SK-N-SH (cell line): ENCODE measurements around the gene C2orf74. TPM values are rescaled to one million over a fixed set of nuclear protein-coding genes. Genes with fewer than 3 reads are reported as not detected.
"Not testable (repeated sequence)": the region's sequence is repeated elsewhere in the genome, so short reads cannot be mapped to it uniquely, and the experiment has no call there.

ENCODE experiments used
- CTCF ChIA-PET: fragments of 300-600, 350-600 bp; formaldehyde crosslinking; extraction: SDS; loops from one replicate; lab custom pipeline; 2021; lab: Yijun Ruan, JAX
- POLR2A ChIA-PET: fragments of 350-600 bp; sonication (Branson Sonifier 250); formaldehyde crosslinking; extraction: SDS; loops from one replicate; lab custom pipeline; 2020; ENCODE audit warnings: antibody characterized with exemption, inconsistent platforms; lab: Yijun Ruan, JAX
- DNase-seq: peaks from one replicate; pipeline ENCODE4 v3.0.0; 2012
- H2AFZ ChIP-seq: fragments of 200-600 bp; sonication (generic); 2 replicates; pipeline ENCODE4 v1.8.1; 2016; ENCODE audit warnings: antibody characterized with exemption, mild to moderate bottlenecking, low read depth
- H3F3A ChIP-seq: fragments of 200-600 bp; sonication (generic); replicated peaks from 2 replicates; pipeline ENCODE3; 2016; ENCODE audit warnings: antibody characterized with exemption, mild to moderate bottlenecking; ENCODE audit not compliant: insufficient read depth
- H3K27ac ChIP-seq, 2 experiments: fragments of 200-500 bp in 1 of 2; fragments of 200-600 bp in 1 of 2; sonication (Bioruptor generic) in 1 of 2; sonication (generic), shearing (Covaris generic) in 1 of 2; 2 replicates each; pipeline versions ENCODE4 v1.5.1 to v1.6.1; 2014 to 2016; ENCODE audit warnings: low read depth in 2 of 2, inconsistent platforms in 1 of 2, low read length in 1 of 2, mild to moderate bottlenecking in 1 of 2, mixed read lengths in 1 of 2
- H3K27me3 ChIP-seq: fragments of 200-600 bp; sonication (generic), shearing (Covaris generic); 2 replicates; pipeline ENCODE4 v1.6.1; 2016; ENCODE audit warnings: mixed run types; ENCODE audit not compliant: insufficient read depth
- H3K36me3 ChIP-seq, 2 experiments: fragments of 200-500 bp in 1 of 2; fragments of 200-600 bp in 1 of 2; sonication (Bioruptor generic) in 1 of 2; sonication (generic) in 1 of 2; replicated peaks in 1 of 2; 2 replicates each; pipeline versions ENCODE3 to v1.5.1; 2014 to 2016; ENCODE audit warnings: low read length in 1 of 2, mild to moderate bottlenecking in 1 of 2; ENCODE audit not compliant: insufficient read depth in 2 of 2, control insufficient read depth in 1 of 2
- H3K4me1 ChIP-seq, 2 experiments: fragments of 200-500 bp in 1 of 2; fragments of 200-600 bp in 1 of 2; sonication (Bioruptor generic) in 1 of 2; sonication (generic), shearing (Covaris generic) in 1 of 2; 2 replicates each; pipeline versions ENCODE4 v1.5.1 to v1.6.1; 2014 to 2016; ENCODE audit warnings: low read depth in 1 of 2, low read length in 1 of 2, mixed run types in 1 of 2; ENCODE audit not compliant: insufficient read depth in 2 of 2, control insufficient read depth in 1 of 2
- H3K4me2 ChIP-seq: fragments of 200-600 bp; sonication (generic), shearing (Covaris generic); 2 replicates; pipeline ENCODE4 v1.6.1; 2017; ENCODE audit warnings: mixed run types
- H3K4me3 ChIP-seq, 2 experiments: fragments of 200-500 bp in 1 of 2; fragments of 200-600 bp in 1 of 2; sonication (Bioruptor generic) in 1 of 2; sonication (generic), shearing (Covaris generic) in 1 of 2; 2 replicates each; pipeline versions ENCODE4 v1.5.1 to v1.8.1; 2014 to 2016; ENCODE audit warnings: low read depth in 2 of 2, inconsistent platforms in 1 of 2, low read length in 1 of 2, mild to moderate bottlenecking in 1 of 2, mixed read lengths in 1 of 2, moderate library complexity in 1 of 2
- H3K79me2 ChIP-seq: fragments of 200-600 bp; sonication (generic); 2 replicates; pipeline ENCODE4 v1.8.1; 2017; ENCODE audit warnings: mild to moderate bottlenecking; ENCODE audit not compliant: insufficient read depth
- H3K9ac ChIP-seq: fragments of 200-600 bp; sonication (generic); 2 replicates; pipeline ENCODE4 v1.6.1; 2017; ENCODE audit warnings: mixed run types
- H3K9me2 ChIP-seq: fragments of 200-600 bp; sonication (generic); 2 replicates; pipeline ENCODE4 v1.6.1; 2017; ENCODE audit warnings: mixed run types
- H3K9me3 ChIP-seq: fragments of 200-600 bp; sonication (generic); 2 replicates; pipeline ENCODE4 v1.6.1; 2017; ENCODE audit warnings: mixed run types, mild to moderate bottlenecking, moderate library complexity
- H4K20me1 ChIP-seq: fragments of 200-600 bp; sonication (generic); 2 replicates; pipeline ENCODE4 v1.6.1; 2017; ENCODE audit warnings: mild to moderate bottlenecking, mixed run types; ENCODE audit not compliant: insufficient read depth
- FOXJ3 ChIP-seq: sonication (generic); formaldehyde crosslinking; IDR thresholded peaks from 2 replicates; pipeline ENCODE4 v1.5.1; 2020; ENCODE audit warnings: mild to moderate bottlenecking, missing genetic modification reagents
- JUND ChIP-seq: IDR thresholded peaks from 2 replicates; pipeline ENCODE4 v1.4.0; 2012
- MAX ChIP-seq: IDR thresholded peaks from 2 replicates; pipeline ENCODE4 v1.4.0; 2012; ENCODE audit warnings: low read depth
- MEF2A ChIP-seq: IDR thresholded peaks from 2 replicates; pipeline ENCODE4 v1.4.0; 2012; ENCODE audit warnings: low read depth, borderline replicate concordance
- MXI1 ChIP-seq: IDR thresholded peaks from 2 replicates; pipeline ENCODE4 v1.6.1; 2012; ENCODE audit warnings: mild to moderate bottlenecking, low read depth, low read length, improper control_type of control experiment
- NRF1 ChIP-seq: IDR thresholded peaks from 2 replicates; pipeline ENCODE4 v1.6.1; 2012; ENCODE audit warnings: low read depth, mild to moderate bottlenecking, low read length
- RCOR1 ChIP-seq: fragments of 150-350 bp; IDR thresholded peaks from 2 replicates; pipeline ENCODE4 v1.6.1; 2017; ENCODE audit warnings: antibody characterized with exemption, low read length
- RXRA ChIP-seq: IDR thresholded peaks from 2 replicates; pipeline ENCODE4 v1.4.0; 2012; ENCODE audit warnings: low read depth, mild to moderate bottlenecking, borderline replicate concordance
- SIN3A ChIP-seq: IDR thresholded peaks from 2 replicates; pipeline ENCODE4 v1.6.1; 2012; ENCODE audit warnings: low read depth, mild to moderate bottlenecking, low read length, moderate library complexity, borderline replicate concordance
- TAF1 ChIP-seq: IDR thresholded peaks from 2 replicates; pipeline ENCODE4 v1.6.1; 2012; ENCODE audit warnings: low read depth, mild to moderate bottlenecking, low read length, moderate library complexity, borderline replicate concordance
- TCF12 ChIP-seq: IDR thresholded peaks from 2 replicates; pipeline ENCODE4 v1.4.0; 2012
- TEAD4 ChIP-seq: IDR thresholded peaks from 2 replicates; pipeline ENCODE4 v1.4.0; 2012; ENCODE audit warnings: mild to moderate bottlenecking, borderline replicate concordance; ENCODE audit not compliant: insufficient read depth
- YY1 ChIP-seq: IDR thresholded peaks from 2 replicates; pipeline ENCODE4 v1.4.0; 2012; ENCODE audit warnings: low read depth, mild to moderate bottlenecking
- WGBS: methylation state at CpG from one replicate; pipeline ENCODE4 v1.1.6; 2017; ENCODE audit warnings: low lambda C conversion rate; 5-methylcytosine and 5-hydroxymethylcytosine counted together
- polyA plus RNA-seq, 3 experiments: library from polyadenylated mRNA; depleted of rRNA; stranded (reverse); fragments of >200 nt; gene quantifications; 2 replicates each; pipeline ENCODE4 v1.2.3, GENCODE V29; 2012
- TF ChIP-seq, protein P1 (sequence below): IDR thresholded peaks from 2 replicates; pipeline ENCODE4 v1.6.1; 2012; ENCODE audit warnings: mild to moderate bottlenecking, low read depth, low read length, moderate library complexity
- TF ChIP-seq, protein P2 (sequence below): IDR thresholded peaks from 2 replicates; pipeline ENCODE4; 2012

The C2orf74 gene
- polyA plus RNA-seq, 1 of the 3 experiments (the other 2 are of a cell fraction): 24.1 TPM

DNA sequence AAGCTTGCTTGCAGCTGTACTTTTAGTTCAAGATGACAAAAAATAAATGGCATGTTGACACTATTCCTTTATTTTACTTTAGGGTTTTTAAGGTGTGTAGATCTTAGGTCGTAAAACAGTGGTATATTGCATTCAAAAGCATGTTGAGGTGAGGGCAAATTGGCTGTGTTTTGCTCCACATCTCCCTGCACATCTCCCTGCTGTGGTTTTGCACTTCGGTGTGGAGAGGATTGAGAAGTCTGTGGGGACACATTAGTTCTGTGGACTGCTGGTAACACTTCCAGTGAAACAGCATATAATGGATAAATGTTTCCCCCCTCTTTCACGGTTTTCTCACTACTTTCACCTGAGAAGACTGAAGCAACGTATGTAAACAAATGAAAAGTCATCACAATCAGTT is 25.1 kb downstream of the C2orf74 start:
- H3F3A ChIP-seq: peaks cover 21% of the 10 kb centered on the region
- no peaks in the 10 kb centered on the region for H3K9me3 ChIP-seq
- no peak for DNase-seq
- no peaks in the 10 kb centered on the region for H3K9me2 ChIP-seq
- no peaks in the 10 kb centered on the region for H4K20me1 ChIP-seq
- peaks cover 15% of the 10 kb centered on the region; the same call in 1 of the 2 replicates for H3K79me2 ChIP-seq
- no peak overlapping the region for H2AFZ ChIP-seq
- H3K4me2 ChIP-seq: no peak overlapping the region
- ChIA-PET CTCF (no interaction called here), POLR2A (no interaction called here)
- no peak overlapping the region for H3K9ac ChIP-seq
- no peak overlapping the region for H3K4me3 ChIP-seq
- H3K27me3 ChIP-seq: no peaks in the 10 kb centered on the region
- no peak for TF ChIP-seq JUND
- TF ChIP-seq TAF1: no peak
- no peak for TF ChIP-seq SIN3A
- TF ChIP-seq MEF2A: no peak
- TF ChIP-seq MAX: no peak
- TF ChIP-seq RXRA: no peak
- TF ChIP-seq, protein P1, sequence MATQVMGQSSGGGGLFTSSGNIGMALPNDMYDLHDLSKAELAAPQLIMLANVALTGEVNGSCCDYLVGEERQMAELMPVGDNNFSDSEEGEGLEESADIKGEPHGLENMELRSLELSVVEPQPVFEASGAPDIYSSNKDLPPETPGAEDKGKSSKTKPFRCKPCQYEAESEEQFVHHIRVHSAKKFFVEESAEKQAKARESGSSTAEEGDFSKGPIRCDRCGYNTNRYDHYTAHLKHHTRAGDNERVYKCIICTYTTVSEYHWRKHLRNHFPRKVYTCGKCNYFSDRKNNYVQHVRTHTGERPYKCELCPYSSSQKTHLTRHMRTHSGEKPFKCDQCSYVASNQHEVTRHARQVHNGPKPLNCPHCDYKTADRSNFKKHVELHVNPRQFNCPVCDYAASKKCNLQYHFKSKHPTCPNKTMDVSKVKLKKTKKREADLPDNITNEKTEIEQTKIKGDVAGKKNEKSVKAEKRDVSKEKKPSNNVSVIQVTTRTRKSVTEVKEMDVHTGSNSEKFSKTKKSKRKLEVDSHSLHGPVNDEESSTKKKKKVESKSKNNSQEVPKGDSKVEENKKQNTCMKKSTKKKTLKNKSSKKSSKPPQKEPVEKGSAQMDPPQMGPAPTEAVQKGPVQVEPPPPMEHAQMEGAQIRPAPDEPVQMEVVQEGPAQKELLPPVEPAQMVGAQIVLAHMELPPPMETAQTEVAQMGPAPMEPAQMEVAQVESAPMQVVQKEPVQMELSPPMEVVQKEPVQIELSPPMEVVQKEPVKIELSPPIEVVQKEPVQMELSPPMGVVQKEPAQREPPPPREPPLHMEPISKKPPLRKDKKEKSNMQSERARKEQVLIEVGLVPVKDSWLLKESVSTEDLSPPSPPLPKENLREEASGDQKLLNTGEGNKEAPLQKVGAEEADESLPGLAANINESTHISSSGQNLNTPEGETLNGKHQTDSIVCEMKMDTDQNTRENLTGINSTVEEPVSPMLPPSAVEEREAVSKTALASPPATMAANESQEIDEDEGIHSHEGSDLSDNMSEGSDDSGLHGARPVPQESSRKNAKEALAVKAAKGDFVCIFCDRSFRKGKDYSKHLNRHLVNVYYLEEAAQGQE: no peak
- no peak for TF ChIP-seq YY1
- no peak for TF ChIP-seq TCF12
- no peak for TF ChIP-seq TEAD4
- TF ChIP-seq, all 33 proteins: peak for 0
- WGBS: 68% methylated on average over 4 of the region's 4 CpGs
- Histone ChIP-seq H3K27ac (no peak overlapping the region; a peak in 1 of 4 replicates), H3K4me1 (peaks cover 0 to 5% of the 10 kb centered on the region in 2 experiments; a peak in 1 of 4 replicates), H3K36me3 (peaks cover 89 to 93% of the 10 kb centered on the region in 2 experiments)

DNA sequence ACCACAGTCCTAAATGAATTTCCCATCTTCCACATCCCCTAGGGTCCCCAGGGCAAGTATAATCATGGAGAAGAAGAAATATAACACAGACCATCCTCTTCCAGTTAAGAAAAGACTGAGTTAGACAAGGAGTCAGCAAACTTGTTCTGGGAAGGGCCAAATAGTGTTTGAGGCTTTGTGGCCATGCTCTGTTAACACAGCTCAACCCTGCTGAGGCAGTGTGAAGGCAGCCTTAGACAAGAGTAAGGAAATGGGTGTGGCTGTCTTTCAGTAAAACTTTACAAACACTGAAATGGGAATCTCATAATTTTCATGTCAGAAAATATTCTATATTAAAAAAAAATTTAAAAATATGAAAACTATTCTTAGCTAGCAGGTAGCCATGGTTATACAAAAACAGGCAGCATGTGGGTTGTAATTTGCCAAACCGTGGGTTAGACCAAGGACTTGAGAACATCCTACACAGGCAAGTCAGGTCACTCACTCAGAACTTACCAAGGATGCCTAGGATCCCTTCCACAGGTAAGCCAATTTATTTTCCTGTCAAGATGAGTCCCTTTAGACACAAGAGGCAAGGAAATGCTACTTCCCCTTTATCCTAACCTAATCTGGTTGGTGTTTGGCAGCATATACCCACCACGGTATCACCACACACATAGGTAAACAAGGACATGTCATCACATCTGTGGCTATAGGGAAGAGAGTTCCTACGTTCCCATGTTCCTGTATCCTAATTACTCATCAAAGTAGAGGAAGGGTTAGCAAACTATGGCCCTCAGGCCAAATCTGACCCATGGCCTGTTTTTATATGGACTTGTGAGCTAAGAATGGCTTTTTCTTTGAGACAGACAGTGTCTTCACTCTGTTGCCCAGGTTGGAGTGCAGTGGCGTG is 31.9 kb downstream of the C2orf74 start:
- TF ChIP-seq NRF1: no peak
- TF ChIP-seq, protein P2, sequence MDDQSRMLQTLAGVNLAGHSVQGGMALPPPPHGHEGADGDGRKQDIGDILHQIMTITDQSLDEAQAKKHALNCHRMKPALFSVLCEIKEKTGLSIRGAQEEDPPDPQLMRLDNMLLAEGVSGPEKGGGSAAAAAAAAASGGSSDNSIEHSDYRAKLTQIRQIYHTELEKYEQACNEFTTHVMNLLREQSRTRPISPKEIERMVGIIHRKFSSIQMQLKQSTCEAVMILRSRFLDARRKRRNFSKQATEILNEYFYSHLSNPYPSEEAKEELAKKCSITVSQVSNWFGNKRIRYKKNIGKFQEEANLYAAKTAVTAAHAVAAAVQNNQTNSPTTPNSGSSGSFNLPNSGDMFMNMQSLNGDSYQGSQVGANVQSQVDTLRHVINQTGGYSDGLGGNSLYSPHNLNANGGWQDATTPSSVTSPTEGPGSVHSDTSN: no peak
- TF ChIP-seq MXI1: no peak
- TF ChIP-seq SIN3A: no peak
- TF ChIP-seq TEAD4: no peak
- no peak for TF ChIP-seq MAX
- TF ChIP-seq RCOR1: no peak
- TF ChIP-seq FOXJ3 (CRISPR knock-in tag): no peak
- TF ChIP-seq, all 33 proteins: peak for 0
- no peaks in the 10 kb centered on the region for H3K27me3 ChIP-seq
- no peaks in the 10 kb centered on the region for H3K79me2 ChIP-seq
- no peaks in the 10 kb centered on the region for H3K9me2 ChIP-seq
- peaks cover 36 to 51% of the 10 kb centered on the region in 2 experiments for H3K36me3 ChIP-seq
- H2AFZ ChIP-seq: no peak overlapping the region
- DNase-seq: no peak
- ChIA-PET CTCF (interaction anchor here (1.6 kb wide), 1 partner anchor 29 kb away, joined by 3 read pairs; no protein-coding TSS in a partner anchor), POLR2A (no interaction called here)
- H3K4me3 ChIP-seq: no peak overlapping the region
- no peak overlapping the region for H3K4me2 ChIP-seq
- 100% methylated on average over 4 of the region's 4 CpGs for whole genome bisulfite sequencing
- no peak overlapping the region for H3K27ac ChIP-seq
- H3F3A ChIP-seq: peaks cover 3% of the 10 kb centered on the region
- no peaks in the 10 kb centered on the region for H4K20me1 ChIP-seq
- H3K4me1 ChIP-seq: no peaks in the 10 kb centered on the region
- H3K9ac ChIP-seq: no peak overlapping the region
- H3K9me3 ChIP-seq: no peaks in the 10 kb centered on the region

- H3K27ac ChIP-seq, DNase-seq, H3K9me2 ChIP-seq, H3K9ac ChIP-seq, CTCF ChIA-PET, H3K4me1 ChIP-seq, H3K4me3 ChIP-seq, H3K27me3 ChIP-seq, H4K20me1 ChIP-seq, H3K9me3 ChIP-seq, H3F3A ChIP-seq, POLR2A ChIA-PET, H3K4me2 ChIP-seq, H2AFZ ChIP-seq, H3K79me2 ChIP-seq: not testable (repeated sequence)
- peaks cover 29 to 54% of the 10 kb centered on the region in 2 experiments for H3K36me3 ChIP-seq
- WGBS: 94% methylated on average over 14 of the region's 15 CpGs
These were observed 32.7 kb downstream of the C2orf74 start for GRCh38 chr2:61194646-61195045.
